OCI-LY3 (cell line): Measurements from ENCODE around the gene SSR1.

Experiments used
- H2AFZ ChIP-seq: fragments of 200-600, 300-600 bp; shearing (Covaris generic); 2 replicates; pipeline ENCODE4 v1.6.0; 2014; ENCODE audit warnings: antibody characterized with exemption, low read depth, low read length
- H3K27ac ChIP-seq: fragments of 200-600, 300-600 bp; sonication (generic); 2 replicates; pipeline ENCODE4 v1.5.1; 2014; ENCODE audit warnings: mild to moderate bottlenecking, low read length, moderate library complexity, mixed read lengths
- H3K27me3 ChIP-seq: fragments of 200-600, 300-600 bp; sonication (generic); 2 replicates; pipeline ENCODE4 v1.6.1; 2014; ENCODE audit warnings: low read depth, low read length, mixed read lengths
- H3K36me3 ChIP-seq: fragments of 200-600, 300-600 bp; sonication (generic); replicated peaks from 2 replicates; pipeline ENCODE3; 2014; ENCODE audit warnings: low read depth, low read length, mixed read lengths
- H3K4me1 ChIP-seq: fragments of 300-600, 200-600 bp; sonication (generic); 2 replicates; pipeline ENCODE4 v1.6.1; 2014; ENCODE audit warnings: low read length, mixed read lengths
- H3K4me2 ChIP-seq: fragments of 200-600, 300-600 bp; sonication (generic); 2 replicates; pipeline ENCODE4 v1.6.1; 2014; ENCODE audit warnings: low read length, mixed read lengths
- H3K4me3 ChIP-seq: fragments of 300-600, 200-600 bp; sonication (generic); 2 replicates; pipeline ENCODE4 v1.5.1; 2014; ENCODE audit warnings: antibody characterized with exemption, mild to moderate bottlenecking, low read length, moderate library complexity
- H3K79me2 ChIP-seq: fragments of 300-600, 200-600 bp; shearing (Covaris generic); 2 replicates; pipeline ENCODE4 v1.6.1; 2014; ENCODE audit warnings: mild to moderate bottlenecking, low read length, mixed read lengths
- H3K9ac ChIP-seq: fragments of 300-600, 200-600 bp; shearing (Covaris generic); 2 replicates; pipeline ENCODE4 v1.6.0; 2014; ENCODE audit warnings: mild to moderate bottlenecking, low read length, moderate library complexity
- H3K9me3 ChIP-seq: fragments of 200-600, 300-600 bp; shearing (Covaris generic); 2 replicates; pipeline ENCODE4 v1.6.1; 2014; ENCODE audit warnings: low read length, mixed read lengths; ENCODE audit not compliant: insufficient read depth
- H4K20me1 ChIP-seq: fragments of 200-600, 300-600 bp; sonication (generic); 2 replicates; pipeline ENCODE4 v1.6.1; 2016; ENCODE audit warnings: low read length, mixed read lengths; ENCODE audit not compliant: insufficient read depth
- CTCF ChIP-seq: fragments of 200-600, 300-600 bp; sonication (generic); IDR thresholded peaks from 2 replicates; pipeline ENCODE4 v1.5.1; 2014; ENCODE audit warnings: antibody characterized with exemption, low read length, low read depth
- EZH2phosphoT487 ChIP-seq: fragments of 200-600 bp; shearing (Covaris generic); IDR thresholded peaks from 2 replicates; pipeline ENCODE4 v1.6.1; 2018; ENCODE audit warnings: antibody characterized with exemption, mixed run types, low read depth

The SSR1 gene

DNA sequence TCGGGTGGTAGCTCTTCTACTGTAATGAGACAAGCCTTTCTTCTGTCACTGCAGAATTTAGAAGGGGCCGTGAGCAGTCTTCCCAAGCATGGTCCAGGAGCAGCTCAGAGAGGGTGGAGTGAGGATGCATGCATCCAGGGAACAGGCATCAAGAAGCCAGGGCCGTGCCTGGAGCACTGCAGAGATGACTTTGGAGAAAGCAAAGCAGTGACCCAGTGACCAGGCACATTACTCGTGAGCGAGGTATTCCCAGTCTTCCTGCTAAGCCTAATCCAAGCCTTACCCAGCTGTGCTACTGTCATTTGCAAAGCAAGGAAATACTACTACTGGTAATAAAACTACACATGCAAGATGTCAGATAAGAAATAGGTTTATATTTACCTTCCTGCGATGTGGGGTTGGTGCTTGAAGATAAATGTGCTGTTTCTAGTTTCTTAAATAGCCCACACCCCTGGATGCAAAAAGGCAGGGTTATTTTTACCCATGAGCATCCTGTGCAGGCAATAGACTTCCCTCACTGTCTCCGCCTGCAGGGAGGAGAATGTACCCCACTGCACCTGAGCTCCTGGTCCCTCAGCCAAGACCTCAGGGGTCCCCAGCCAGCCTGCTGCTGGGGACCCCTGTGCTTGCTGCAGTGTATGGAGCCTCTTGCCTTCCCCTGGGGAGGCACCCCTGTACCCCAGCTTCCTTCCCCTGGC, 62.9 kb downstream of the SSR1 start:
- Histone ChIP-seq H3K9me3 (no peaks in the 10 kb centered on the region), H3K4me1 (no peaks in the 10 kb centered on the region), H2AFZ (no peak overlapping the region), H3K4me3 (no peak overlapping the region), H3K4me2 (no peak overlapping the region), H3K27ac (no peak overlapping the region), H3K79me2 (no peaks in the 10 kb centered on the region), H3K27me3 (no peaks in the 10 kb centered on the region), H3K9ac (no peak overlapping the region), H3K36me3 (no peaks in the 10 kb centered on the region), H4K20me1 (no peaks in the 10 kb centered on the region)
- TF ChIP-seq EZH2phosphoT487 = no peak
- TF ChIP-seq CTCF = no peak

GRCh38 chr6:7249391-7249790, 63.6 kb downstream of the SSR1 start:
- no peaks in the 10 kb centered on the region for H4K20me1 ChIP-seq
- H3K4me3 ChIP-seq = no peak overlapping the region
- H3K4me1 ChIP-seq = no peaks in the 10 kb centered on the region
- H2AFZ ChIP-seq = no peak overlapping the region
- no peak overlapping the region for H3K4me2 ChIP-seq
- H3K27ac ChIP-seq = no peak overlapping the region
- H3K79me2 ChIP-seq = no peaks in the 10 kb centered on the region
- H3K36me3 ChIP-seq = no peaks in the 10 kb centered on the region
- TF ChIP-seq EZH2phosphoT487 (no peak), CTCF (no peak)
- no peaks in the 10 kb centered on the region for H3K27me3 ChIP-seq
- H3K9ac ChIP-seq = no peak overlapping the region
- no peaks in the 10 kb centered on the region for H3K9me3 ChIP-seq

DNA sequence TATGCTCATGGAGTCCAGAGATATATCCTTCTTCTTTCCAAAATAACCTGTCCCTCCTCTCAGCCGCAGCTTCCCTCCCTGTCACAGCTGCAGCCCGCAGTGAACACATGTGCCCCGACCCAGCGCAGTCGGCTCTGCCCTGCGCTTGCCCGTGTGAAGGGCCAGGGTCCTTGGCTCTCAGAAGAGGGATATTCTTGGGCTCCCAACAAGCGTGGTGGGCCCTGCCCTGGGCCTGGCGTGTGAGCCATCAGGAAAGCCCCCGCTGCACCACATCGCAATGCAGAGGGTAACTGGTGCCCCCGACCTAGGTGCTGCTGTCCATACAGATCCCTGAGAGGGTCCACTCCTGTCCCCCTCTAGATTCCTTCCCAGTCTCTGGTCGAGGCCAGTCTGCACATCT, 65.2 kb downstream of the SSR1 start:
- H3K4me1 ChIP-seq = peaks cover 6% of the 10 kb centered on the region
- no peaks in the 10 kb centered on the region for H3K79me2 ChIP-seq
- no peaks in the 10 kb centered on the region for H3K27me3 ChIP-seq
- H2AFZ ChIP-seq = no peak overlapping the region
- no peak overlapping the region for H3K9ac ChIP-seq
- no peaks in the 10 kb centered on the region for H3K9me3 ChIP-seq
- no peaks in the 10 kb centered on the region for H3K36me3 ChIP-seq
- H4K20me1 ChIP-seq = 0 out of 2 replicates have a peak, but pooled peaks cover 3% of the 10 kb centered on the region
- no peak overlapping the region for H3K4me3 ChIP-seq
- H3K4me2 ChIP-seq = no peak overlapping the region
- TF ChIP-seq CTCF = no peak
- TF ChIP-seq EZH2phosphoT487 = no peak
- no peak overlapping the region for H3K27ac ChIP-seq

DNA sequence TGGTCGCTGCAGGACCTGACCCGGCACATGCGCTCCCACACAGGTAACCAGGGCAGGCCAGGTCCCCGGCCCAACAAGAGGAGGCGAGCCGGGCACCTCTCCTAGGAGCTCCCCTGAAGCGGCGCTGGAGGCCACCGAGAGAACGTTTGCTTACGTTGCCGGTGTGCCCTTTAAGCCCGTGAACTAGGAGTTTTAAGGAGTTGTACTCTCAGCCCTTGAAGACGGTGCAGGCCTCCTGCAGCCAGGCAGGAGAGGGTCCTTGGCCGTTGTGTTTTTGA, 65.9 kb downstream of the SSR1 start:
- no peak overlapping the region for H3K27ac ChIP-seq
- H3K9me3 ChIP-seq = no peaks in the 10 kb centered on the region
- H4K20me1 ChIP-seq = 0 out of 2 replicates have a peak, but pooled peaks cover 7% of the 10 kb centered on the region
- no peaks in the 10 kb centered on the region for H3K27me3 ChIP-seq
- H3K4me3 ChIP-seq = no peak overlapping the region
- no peaks in the 10 kb centered on the region for H3K36me3 ChIP-seq
- H3K9ac ChIP-seq = no peak overlapping the region
- H2AFZ ChIP-seq = no peak overlapping the region
- TF ChIP-seq CTCF = no peak
- TF ChIP-seq EZH2phosphoT487 = no peak
- no peaks in the 10 kb centered on the region for H3K79me2 ChIP-seq
- no peak overlapping the region for H3K4me2 ChIP-seq
- H3K4me1 ChIP-seq = peaks cover 13% of the 10 kb centered on the region
